GM12891 (cell line): ENCODE results near the gene ZNF518B.

Source experiments
- DNase-seq: peaks from one replicate; pipeline ENCODE4 v3.0.0; 2011; ENCODE audit warnings: low spot score; ENCODE audit not compliant: insufficient read length
- FAIRE-seq: peaks from 2 replicates; lab custom pipeline; 2011; peaks lifted over from hg19 to GRCh38; lab: Jason Lieb, UNC
- PAX5 ChIP-seq: IDR thresholded peaks from 2 replicates; pipeline ENCODE4 v1.6.1; 2011; ENCODE audit warnings: low read length, moderate library complexity, mild to moderate bottlenecking; ENCODE audit not compliant: insufficient read depth, severe bottlenecking
- POLR2A ChIP-seq: IDR thresholded peaks from 2 replicates; pipeline ENCODE4 v1.6.1; 2011; ENCODE audit warnings: low read depth, low read length, control low read depth
- POLR2AphosphoS5 ChIP-seq: IDR thresholded peaks from 2 replicates; pipeline ENCODE4 v1.6.1; 2011; ENCODE audit warnings: low read depth, low read length, control low read depth
- POU2F2 ChIP-seq: IDR thresholded peaks from 2 replicates; pipeline ENCODE4 v1.6.1; 2011; ENCODE audit warnings: low read depth, mild to moderate bottlenecking, control low read depth, low read length, moderate library complexity
- SPI1 ChIP-seq: IDR thresholded peaks from 2 replicates; pipeline ENCODE4 v1.6.1; 2011; ENCODE audit warnings: low read depth, low read length, control low read depth
- TAF1 ChIP-seq: IDR thresholded peaks from 2 replicates; pipeline ENCODE4 v1.6.1; 2011; ENCODE audit warnings: low read depth, low read length, control low read depth

Gene ZNF518B

DNA sequence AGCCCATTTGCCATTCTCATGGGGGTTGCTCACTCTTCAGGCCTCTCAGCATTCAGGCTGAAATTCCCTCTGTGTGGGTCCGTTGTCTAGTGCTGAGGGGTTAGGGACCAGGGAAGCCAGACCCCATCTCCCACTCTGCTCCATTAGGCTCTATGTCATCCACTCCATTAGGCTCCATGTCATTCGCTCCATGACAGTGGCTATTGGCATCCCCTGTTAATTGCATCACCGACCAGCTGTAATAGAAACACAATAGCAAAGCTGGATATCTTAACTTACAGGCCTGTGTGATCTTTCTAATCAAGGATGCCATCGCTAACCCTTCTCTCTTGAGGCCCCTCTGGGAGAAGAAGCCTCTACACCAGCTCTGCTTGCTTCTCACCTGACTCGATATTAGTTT, 25.7 kb upstream of the ZNF518B start:
- TF ChIP-seq POLR2AphosphoS5 (no peak), POU2F2 (no peak), PAX5 (no peak), SPI1 (no peak), TAF1 (no peak), POLR2A (no peak)
- FAIRE-seq: no peak
- no peak for DNase-seq

DNA sequence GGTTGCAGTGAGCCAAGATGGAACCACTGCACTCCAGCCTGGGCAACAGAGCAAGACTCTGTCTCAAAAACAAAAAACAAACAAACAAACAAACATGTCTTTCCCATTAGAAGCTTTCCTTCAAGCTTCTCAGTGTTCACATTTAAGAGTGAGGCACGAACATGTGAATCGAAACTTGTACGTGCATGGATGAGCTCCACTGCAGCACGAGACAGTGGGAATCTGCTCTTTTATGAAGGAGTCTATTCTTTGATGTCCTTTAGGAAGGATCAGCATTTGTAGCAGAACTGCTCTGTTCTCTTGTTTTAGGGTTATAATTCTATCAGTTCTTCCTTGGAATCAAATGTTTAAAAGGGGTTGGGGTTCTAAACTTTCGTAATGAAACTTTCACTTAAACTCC, 23.4 kb upstream of the ZNF518B start:
- FAIRE-seq (no peak), DNase-seq (no peak)
- TF ChIP-seq POLR2A: no peak

DNA sequence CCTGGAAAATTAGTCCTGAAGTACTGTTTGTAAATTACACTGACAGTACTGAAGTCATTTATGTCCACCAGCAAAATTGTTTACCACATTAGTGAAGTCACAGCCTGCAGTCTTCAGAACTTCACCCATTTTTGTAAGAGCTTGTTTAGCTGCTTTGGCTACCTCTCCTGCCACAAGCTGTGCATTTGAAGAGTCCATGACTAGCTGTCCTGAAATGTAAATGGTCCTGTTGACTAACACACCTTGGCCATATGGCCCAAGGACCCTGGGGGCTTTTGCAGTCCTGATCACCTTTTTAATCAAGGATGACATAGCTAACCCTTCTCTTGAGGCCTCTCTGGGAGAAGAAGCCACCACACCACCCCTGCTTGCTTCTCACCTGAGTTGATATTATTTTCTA, 21.4 kb upstream of the ZNF518B start:
- FAIRE-seq (no peak), DNase-seq (no peak)
- TF ChIP-seq POLR2A (no peak), PAX5 (no peak), SPI1 (no peak), POU2F2 (no peak), POLR2AphosphoS5 (no peak), TAF1 (no peak)

DNA sequence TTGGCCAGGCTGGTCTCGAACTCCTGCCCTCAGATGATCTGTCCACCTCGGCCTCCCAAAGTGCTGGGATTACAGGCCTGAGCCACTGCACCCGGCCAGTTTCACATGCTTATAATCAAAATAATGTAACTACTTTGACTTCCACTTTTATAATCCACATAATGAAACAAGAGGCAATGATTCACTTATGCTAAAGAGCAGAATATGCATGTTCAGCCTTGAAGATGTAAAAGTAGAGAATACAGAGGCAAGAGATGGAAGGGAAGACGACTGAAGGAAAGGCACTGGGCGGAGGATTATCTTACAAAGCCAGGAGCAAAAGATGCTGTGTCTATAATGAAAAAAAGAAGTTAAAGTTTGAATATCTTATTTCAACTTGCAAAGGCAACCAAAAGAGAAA, 13.3 kb upstream of the ZNF518B start:
- no peak for TF ChIP-seq SPI1
- TF ChIP-seq PAX5: no peak
- TF ChIP-seq TAF1: no peak
- TF ChIP-seq POLR2A: no peak
- no peak for TF ChIP-seq POU2F2
- no peak for TF ChIP-seq POLR2AphosphoS5
- DNase-seq: no peak
- no peak for FAIRE-seq

DNA sequence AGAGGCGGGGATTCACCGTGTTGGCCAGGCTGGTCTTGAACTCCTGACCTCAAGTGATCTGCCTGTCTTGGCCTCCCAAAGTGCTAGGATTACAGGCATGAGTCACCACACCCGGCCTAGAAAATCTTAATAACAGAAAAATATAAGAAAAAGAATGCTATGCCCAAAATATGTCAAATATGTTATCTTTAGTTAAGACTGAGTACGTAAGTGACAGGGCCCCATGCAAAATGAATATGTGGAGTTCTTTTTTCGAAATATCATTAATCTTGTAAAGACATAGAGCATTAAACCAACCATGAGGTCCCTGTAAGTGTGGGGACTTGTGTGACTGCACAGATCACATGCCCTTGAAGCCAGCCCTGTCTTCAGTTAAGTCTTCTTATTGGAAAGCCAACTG, 8.9 kb upstream of the ZNF518B start:
- FAIRE-seq (no peak), DNase-seq (no peak)
- TF ChIP-seq POU2F2 (no peak), PAX5 (no peak), TAF1 (no peak), SPI1 (no peak), POLR2AphosphoS5 (no peak), POLR2A (no peak)

DNA sequence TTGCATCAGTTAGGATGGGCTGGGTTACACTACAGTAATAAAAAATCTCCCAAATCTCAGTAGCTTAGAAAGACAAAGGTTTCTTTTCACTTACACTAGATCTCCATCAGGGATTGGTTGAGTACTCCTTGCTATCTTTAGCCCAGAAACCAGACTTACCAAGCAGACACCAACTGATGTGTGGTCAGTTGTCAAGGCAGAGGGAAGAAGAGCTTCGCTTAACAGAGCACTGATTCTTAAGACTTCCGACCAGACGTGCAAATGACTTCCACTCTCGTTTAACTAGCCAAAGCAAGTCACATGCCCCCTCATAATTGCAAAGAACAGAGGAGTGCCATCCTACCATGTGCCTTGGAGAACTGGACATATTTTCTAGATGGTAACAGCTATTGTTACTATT, 5.7 kb upstream of the ZNF518B start:
- DNase-seq (no peak), FAIRE-seq (no peak)
- TF ChIP-seq TAF1 (no peak), POU2F2 (no peak), SPI1 (no peak), POLR2AphosphoS5 (no peak), PAX5 (no peak), POLR2A (no peak)

DNA sequence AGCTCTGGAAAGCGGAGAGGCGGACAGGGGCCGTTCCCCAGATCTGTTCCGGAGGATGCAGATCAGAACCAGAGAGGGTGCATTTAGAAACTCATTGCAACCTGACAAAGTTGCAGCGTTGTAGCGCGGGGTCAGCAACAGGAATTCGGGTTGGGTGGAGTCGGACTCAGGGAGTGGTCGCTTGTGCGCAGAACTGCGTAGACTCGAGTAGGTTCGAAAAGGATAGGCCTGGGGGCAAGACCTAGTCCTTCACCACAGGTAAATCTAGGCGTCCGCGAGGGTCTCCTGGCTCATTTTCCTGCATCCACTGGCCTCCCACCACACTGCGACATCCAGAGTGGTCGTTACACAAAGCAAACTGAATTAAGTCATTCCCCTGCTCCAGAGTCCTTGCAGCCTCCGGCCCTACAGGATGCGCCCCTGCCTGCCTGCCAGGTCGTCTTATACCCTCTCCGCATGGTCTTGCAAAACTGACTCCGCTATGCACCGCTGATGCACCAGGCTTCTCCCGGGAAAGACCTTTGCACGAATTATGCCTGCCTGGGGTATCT, 4.7 kb upstream of the ZNF518B start:
- TF ChIP-seq POLR2A (no peak), POU2F2 (no peak), POLR2AphosphoS5 (no peak), SPI1 (no peak), PAX5 (no peak), TAF1 (no peak)
- no peak for DNase-seq
- no peak for FAIRE-seq

DNA sequence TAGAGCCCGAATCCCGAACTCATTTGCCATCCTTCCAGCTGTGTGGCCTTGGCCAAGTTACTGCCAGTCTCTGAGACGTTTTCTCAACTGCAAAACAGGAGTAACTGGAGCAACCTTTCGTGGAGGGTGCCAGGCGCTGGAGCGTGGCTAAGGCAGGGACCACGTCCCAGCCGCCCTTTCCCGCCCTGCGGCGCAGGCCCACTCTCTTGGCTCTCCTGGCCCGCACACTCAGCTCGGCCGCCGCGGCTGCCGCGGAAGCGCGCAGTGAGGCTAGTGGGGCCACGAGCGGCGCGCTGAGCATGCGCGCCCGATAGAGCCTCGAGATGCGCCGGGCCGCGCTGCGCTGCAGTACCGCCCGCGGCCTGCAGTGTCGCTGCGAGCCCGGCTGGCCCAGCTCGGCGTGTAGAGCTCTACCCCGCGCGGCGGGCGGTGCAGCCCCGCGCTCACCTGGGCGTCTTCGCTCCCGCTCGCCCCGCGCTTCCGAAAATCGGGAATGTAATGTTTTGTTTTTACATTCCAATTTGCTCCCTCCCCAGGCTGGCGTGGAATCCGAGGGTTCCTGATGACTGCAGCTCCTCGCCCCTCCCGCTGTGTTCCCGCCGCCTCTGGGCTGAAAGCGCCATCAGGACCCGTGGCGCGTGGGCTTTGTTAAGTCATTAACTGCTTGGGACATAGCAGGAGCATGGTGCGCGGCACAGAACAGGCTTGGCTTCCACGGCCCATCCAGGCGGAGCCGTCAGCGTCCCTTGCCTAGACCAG, 4.0 kb upstream of the ZNF518B start:
- DNase-seq (peak; percentile 86), FAIRE-seq (peak; percentile 99)
- TF ChIP-seq POLR2A (no peak), POU2F2 (no peak), SPI1 (no peak), TAF1 (no peak), PAX5 (no peak), POLR2AphosphoS5 (no peak)

DNA sequence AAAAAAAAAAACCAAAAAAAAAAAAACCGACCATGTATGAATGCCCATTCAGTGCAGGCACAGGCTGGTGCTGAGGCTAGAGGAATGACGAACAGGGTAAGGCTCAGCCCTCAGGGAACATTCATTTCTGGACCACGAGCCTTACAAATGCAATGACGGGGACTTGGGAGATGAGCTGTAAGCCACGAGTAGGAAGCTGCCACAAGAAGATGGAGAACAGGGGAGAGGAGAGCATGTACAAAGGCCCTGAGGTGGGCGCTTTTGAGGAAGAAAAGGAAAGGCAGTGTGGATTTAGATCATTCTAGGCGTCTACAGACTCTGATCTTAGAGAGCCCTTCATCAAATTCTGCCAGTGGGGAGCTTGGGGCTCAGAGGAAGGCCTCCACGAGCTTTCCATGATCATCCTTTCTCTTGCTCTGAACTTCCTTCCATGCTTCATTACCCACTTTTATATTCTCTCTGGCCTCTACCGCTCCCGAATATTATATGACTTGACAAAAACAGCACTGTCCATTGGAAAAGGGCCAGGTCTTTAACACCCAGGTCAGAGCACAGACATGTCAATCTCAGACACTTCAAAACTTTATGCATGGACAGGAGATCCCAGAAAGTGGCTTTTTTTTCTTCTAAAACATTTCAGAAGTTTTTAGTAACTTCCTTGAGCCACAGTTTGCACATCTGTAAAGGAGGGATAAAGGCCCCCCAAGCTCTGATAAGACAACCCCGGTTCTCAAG, 3.3 kb upstream of the ZNF518B start:
- FAIRE-seq: no peak
- TF ChIP-seq SPI1: no peak
- TF ChIP-seq POLR2AphosphoS5: no peak
- no peak for TF ChIP-seq POLR2A
- TF ChIP-seq POU2F2: no peak
- no peak for TF ChIP-seq TAF1
- no peak for TF ChIP-seq PAX5
- no peak for DNase-seq
